Fibroblast of mammary gland (primary cell): ENCODE measurements around the gene BLVRA.
"Not testable (repeated sequence)": the region's sequence is repeated elsewhere in the genome, so short reads cannot be mapped to it uniquely, and the experiment has no call there.

Source experiments
- DNase-seq: peaks from one replicate; pipeline ENCODE4 v3.0.0-alpha.2; 2010; ENCODE audit warnings: low read depth
- H3K4me3 ChIP-seq: 2 replicates; pipeline ENCODE4 v1.5.1; 2011; ENCODE audit warnings: low read depth, mild to moderate bottlenecking, low read length, moderate library complexity; ENCODE audit not compliant: control insufficient read depth
- TF ChIP-seq, protein P1 (sequence below): conservative IDR thresholded peaks from 2 replicates; pipeline ENCODE4 v1.5.1; 2011; ENCODE audit warnings: low read depth, low read length, inconsistent platforms; ENCODE audit not compliant: control insufficient read depth, insufficient read depth

The BLVRA gene

GRCh38 chr7:43810195-43810941 is 51.9 kb downstream of the BLVRA start:
- not testable (repeated sequence) for H3K4me3 ChIP-seq
- DNase-seq: peak; percentile 17
- TF ChIP-seq, protein P1, sequence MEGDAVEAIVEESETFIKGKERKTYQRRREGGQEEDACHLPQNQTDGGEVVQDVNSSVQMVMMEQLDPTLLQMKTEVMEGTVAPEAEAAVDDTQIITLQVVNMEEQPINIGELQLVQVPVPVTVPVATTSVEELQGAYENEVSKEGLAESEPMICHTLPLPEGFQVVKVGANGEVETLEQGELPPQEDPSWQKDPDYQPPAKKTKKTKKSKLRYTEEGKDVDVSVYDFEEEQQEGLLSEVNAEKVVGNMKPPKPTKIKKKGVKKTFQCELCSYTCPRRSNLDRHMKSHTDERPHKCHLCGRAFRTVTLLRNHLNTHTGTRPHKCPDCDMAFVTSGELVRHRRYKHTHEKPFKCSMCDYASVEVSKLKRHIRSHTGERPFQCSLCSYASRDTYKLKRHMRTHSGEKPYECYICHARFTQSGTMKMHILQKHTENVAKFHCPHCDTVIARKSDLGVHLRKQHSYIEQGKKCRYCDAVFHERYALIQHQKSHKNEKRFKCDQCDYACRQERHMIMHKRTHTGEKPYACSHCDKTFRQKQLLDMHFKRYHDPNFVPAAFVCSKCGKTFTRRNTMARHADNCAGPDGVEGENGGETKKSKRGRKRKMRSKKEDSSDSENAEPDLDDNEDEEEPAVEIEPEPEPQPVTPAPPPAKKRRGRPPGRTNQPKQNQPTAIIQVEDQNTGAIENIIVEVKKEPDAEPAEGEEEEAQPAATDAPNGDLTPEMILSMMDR: peak; percentile 30

- TF ChIP-seq, protein P1: no peak
- H3K4me3 ChIP-seq: no peak overlapping the region
These were observed 56.9 kb downstream of the BLVRA start for GRCh38 chr7:43815373-43815772.

DNA sequence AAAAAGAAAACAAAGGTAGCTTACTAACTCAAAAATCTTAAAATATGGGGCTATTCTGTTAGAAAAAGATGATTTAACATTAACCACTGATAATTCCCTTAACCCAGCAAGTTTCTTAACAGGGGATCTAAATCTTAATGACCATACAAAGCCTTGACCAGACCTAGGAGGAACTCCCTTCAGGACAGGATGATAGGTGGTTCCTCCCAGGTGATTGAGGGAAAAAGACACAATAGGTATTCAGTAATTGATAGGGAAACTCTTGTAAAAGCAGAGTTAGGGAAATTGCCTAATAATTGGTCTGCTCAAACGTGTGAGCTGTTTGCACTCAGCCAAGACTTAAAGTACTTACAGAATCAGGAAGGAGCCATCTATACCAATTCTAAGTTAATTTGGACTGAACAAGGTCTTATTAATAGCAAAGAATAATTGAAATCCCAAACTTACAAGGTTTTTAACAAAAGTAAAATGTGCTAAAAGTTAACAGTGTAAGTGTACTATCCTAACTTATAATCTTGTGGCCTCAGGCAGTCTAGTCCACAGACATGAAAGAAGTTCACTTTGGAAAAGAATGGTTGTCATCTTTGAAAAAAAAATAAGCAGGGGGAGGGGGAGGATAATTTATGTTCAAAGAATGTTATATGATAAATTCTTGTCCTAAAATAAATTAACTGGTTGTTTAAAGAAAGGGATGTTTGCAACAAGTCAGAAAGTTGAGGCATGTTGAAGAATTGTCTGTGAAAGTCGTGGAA is 57.7 kb downstream of the BLVRA start:
- H3K4me3 ChIP-seq, DNase-seq: not testable (repeated sequence)

More at GRCh38 chr7:43815373-43815772, 56.9 kb downstream of the BLVRA start:
- DNase-seq: no peak

GRCh38 chr7:43823425-43823824 is 64.9 kb downstream of the BLVRA start:
- DNase-seq: not testable (repeated sequence)

GRCh38 chr7:43823941-43824340 is 65.5 kb downstream of the BLVRA start:
- TF ChIP-seq, protein P1: no peak
- no peak overlapping the region for H3K4me3 ChIP-seq
- no peak for DNase-seq

More at GRCh38 chr7:43823425-43823824, 64.9 kb downstream of the BLVRA start:
- not testable (repeated sequence) for H3K4me3 ChIP-seq

- not testable (repeated sequence) for DNase-seq, H3K4me3 ChIP-seq
These were observed 66.0 kb downstream of the BLVRA start for GRCh38 chr7:43824513-43824912.

DNA sequence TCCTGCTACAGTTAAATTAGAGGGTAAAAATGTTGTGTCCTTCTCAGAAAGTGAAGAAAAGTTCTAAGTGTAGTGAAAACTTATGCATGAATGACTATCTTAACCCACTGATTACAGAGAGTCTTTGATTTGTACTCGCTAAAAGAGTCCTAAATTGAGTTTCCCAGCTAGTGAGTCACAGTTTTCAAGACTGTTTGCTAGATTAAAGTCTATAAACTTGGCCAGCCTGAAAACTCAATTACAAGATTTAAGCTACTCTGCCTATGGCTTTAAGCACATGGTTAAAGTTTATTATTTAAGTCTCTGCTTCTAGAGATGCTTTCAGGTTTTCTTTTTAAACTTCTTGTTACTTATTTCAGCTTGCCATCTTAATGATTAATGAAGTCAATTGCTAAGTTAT is 66.5 kb downstream of the BLVRA start:
- H3K4me3 ChIP-seq: no peak overlapping the region
- TF ChIP-seq, protein P1: no peak
- no peak for DNase-seq

GRCh38 chr7:43825391-43825808 is 66.9 kb downstream of the BLVRA start:
- DNase-seq: no peak
- TF ChIP-seq, protein P1: no peak
- H3K4me3 ChIP-seq: no peak overlapping the region

- DNase-seq: not testable (repeated sequence)
These were observed 72.4 kb downstream of the BLVRA start for GRCh38 chr7:43830917-43831316.

More at GRCh38 chr7:43830917-43831316, 72.4 kb downstream of the BLVRA start:
- not testable (repeated sequence) for H3K4me3 ChIP-seq
